A549 treated with AZD2906 at 1 μM for 4 hours (cell line): Measurements from ENCODE around the gene DCHS2. TPM values are rescaled to one million over a fixed set of nuclear protein-coding genes. Genes with fewer than 3 reads are reported as not detected.

Source experiments
- total RNA-seq: library from RNA; stranded (reverse); fragments of 200-300 nt; extraction: Qiagen RNA extraction; gene quantifications from 5 replicates; pipeline ENCODE4 v1.2.3, GENCODE V29; 2022

The DCHS2 gene
- 0.01 to 0.03 TPM (median 0.03 TPM) in 3 of 5 replicates, not detected in the others for total RNA-seq

GRCh38 chr4:154491341-154492271, at the start of gene DCHS2:
TSS of gene DCHS2 (minus strand) at chr4:154491799. CDS start at chr4:154491355, 444 bp downstream.

Other genes with a start within 250 kb of the DCHS2 start
- 52.6 to 60.2 TPM (median 57.3 TPM) in 5 replicates for gene PLRG1, start 58.6 kb upstream of the DCHS2 start, total RNA-seq
- 16.1 to 21.4 TPM (median 17.1 TPM) in 5 replicates for gene FGB, start 71.2 kb upstream of the DCHS2 start, total RNA-seq
- gene FGA, start 98.9 kb upstream of the DCHS2 start, total RNA-seq: 18.5 to 22.7 TPM (median 19.6 TPM) in 5 replicates
- 4.2 to 8.0 TPM (median 5.9 TPM) in 5 replicates for gene FGG, start 120.9 kb upstream of the DCHS2 start, total RNA-seq